Gastroesophageal sphincter (tissue), 4 donors: Measurements from ENCODE around the gene LONP2. TPM values are rescaled to one million over a fixed set of nuclear protein-coding genes. Genes with fewer than 3 reads are reported as not detected.

Source experiments
- ATAC-seq: fragments of 150-250 bp; one replicate; pipeline ENCODE4 v1.9.1; 2016; ENCODE audit warnings: mild to moderate bottlenecking, moderate library complexity
- H3K27ac ChIP-seq, 4 donors: fragments of 200-600 bp; sonication (generic) in 3 of 4; 1 replicate in 3 of 4; 2 replicates in 1 of 4; pipeline ENCODE4 v1.5.1; 2016 to 2019
- H3K27me3 ChIP-seq: fragments of 200-600 bp; sonication (generic); one replicate; pipeline ENCODE4 v1.5.1; 2019
- H3K36me3 ChIP-seq, 2 donors: fragments of 200-600 bp; sonication (generic); one replicate each; pipeline ENCODE4 v1.5.1; 2019; ENCODE audit warnings: control low read depth in 1 of 2
- H3K4me1 ChIP-seq, 3 donors: fragments of 200-600 bp; sonication (generic); 1 replicate in 2 of 3; 2 replicates in 1 of 3; pipeline ENCODE4 v1.5.1; 2016 to 2019; ENCODE audit warnings: control low read depth in 2 of 3
- H3K4me3 ChIP-seq, 2 donors: fragments of 200-600 bp; sonication (generic); one replicate each; pipeline ENCODE4 v1.5.1; 2019; ENCODE audit warnings: mild to moderate bottlenecking in 1 of 2, moderate library complexity in 1 of 2
- H3K9me3 ChIP-seq, 3 donors: fragments of 200-600 bp; sonication (generic); one replicate each; pipeline ENCODE4 v1.5.1; 2017 to 2019; ENCODE audit warnings: control low read depth in 2 of 3
- CTCF ChIP-seq, 4 experiments: fragments of 200-600 bp in 2 of 4; fragments of 450-650 bp in 2 of 4; sonication (generic) in 1 of 4; IDR thresholded peaks; one replicate each; pipeline ENCODE4 v1.5.1; 2017 to 2019; ENCODE audit warnings: antibody characterized with exemption in 4 of 4, mild to moderate bottlenecking in 2 of 4, moderate library complexity in 2 of 4
- EP300 ChIP-seq: sonication (generic); formaldehyde crosslinking; IDR thresholded peaks from one replicate; pipeline ENCODE4 v1.6.1; 2017; ENCODE audit warnings: antibody characterized with exemption, mild to moderate bottlenecking
- POLR2A ChIP-seq, 2 donors: fragments of 450-650 bp; IDR thresholded peaks; one replicate each; pipeline ENCODE4 v1.6.1; 2017; ENCODE audit warnings: antibody characterized with exemption in 2 of 2, mild to moderate bottlenecking in 2 of 2, moderate library complexity in 1 of 2
- POLR2AphosphoS5 ChIP-seq: sonication (generic); formaldehyde crosslinking; IDR thresholded peaks from one replicate; pipeline ENCODE4 v1.6.1; 2017; ENCODE audit warnings: antibody characterized with exemption
- WGBS, 2 donors: methylation state at CpG; one replicate each; pipeline ENCODE4 v1.1.5; 2018; ENCODE audit warnings: low coverage in 1 of 2; 5-methylcytosine and 5-hydroxymethylcytosine counted together
- total RNA-seq, 4 donors: library from RNA; depleted of rRNA; stranded (reverse); fragments of >200 nt; gene quantifications; one replicate each; pipeline ENCODE4 v1.1.0, GENCODE V29; 2016

Gene LONP2
- total RNA-seq, 4 donors from 2014 or later = 61.5 to 83.7 (median 72.3) TPM

DNA sequence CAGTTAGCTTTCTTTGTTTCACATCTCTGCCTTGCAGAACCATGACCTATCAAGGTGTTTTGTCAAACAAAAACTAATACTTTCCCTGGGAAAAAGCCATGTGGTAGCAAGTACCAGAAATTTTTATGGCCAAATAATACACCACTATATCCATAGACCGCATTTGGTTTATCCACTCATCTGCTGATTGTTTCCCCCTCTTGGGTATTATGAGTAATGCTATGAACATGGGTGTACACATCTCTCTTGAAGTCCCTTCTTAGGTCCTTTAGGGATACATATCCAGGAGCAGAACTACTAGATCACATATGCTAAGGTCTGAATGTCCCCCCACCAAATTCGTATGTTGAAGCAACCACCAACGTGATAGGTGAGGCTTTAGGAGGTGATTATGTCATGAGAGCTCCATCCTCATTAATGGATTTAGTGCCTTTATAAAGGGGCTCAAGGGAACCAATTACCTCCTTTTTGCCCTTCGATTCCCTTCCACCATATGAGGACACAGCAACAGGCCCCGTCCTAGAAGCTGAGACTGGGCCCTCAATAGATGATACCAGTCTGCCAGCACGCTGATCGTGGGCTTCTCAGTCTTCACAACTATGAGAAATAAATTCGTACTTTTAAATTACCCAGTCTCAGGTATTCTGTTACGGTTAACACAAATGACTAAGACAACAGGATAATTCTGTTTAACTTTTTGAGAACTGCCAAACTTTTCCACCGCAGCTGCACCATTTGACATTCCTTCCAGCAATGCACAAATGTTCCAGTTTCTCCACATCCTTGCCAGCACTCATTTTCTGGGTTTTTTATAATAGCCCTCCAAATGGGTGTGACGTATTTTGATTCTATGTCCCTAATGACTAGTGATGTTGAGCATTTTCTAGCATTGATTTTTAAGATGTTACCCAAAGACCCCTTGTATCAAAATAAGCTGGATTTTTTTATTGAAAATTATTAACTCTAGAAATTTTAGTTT lies 111.1 kb downstream of the LONP2 start:
- Histone ChIP-seq H3K36me3 (peaks cover 3 to 64% of the 10 kb centered on the region in 2 donors), H3K4me3 (no peak overlapping the region), H3K27ac (peak overlapping the region in 2 of 4 donors; percentile 14 to 17), H3K27me3 (no peaks in the 10 kb centered on the region), H3K9me3 (no peaks in the 10 kb centered on the region), H3K4me1 (peaks cover 0 to 39% (median 0%) of the 10 kb centered on the region in 3 donors)
- TF ChIP-seq POLR2AphosphoS5 (no peak), CTCF (IDR thresholded peaks at IDR 0.05) (peak in 1 of 4 experiments; percentile 1), POLR2A (IDR thresholded peaks at IDR 0.05) (no peak), EP300 (no peak)
- 72 to 81% methylated on average over 7 to 9 of the region's 11 CpGs for WGBS, 2 donors
- ATAC-seq = no peak

GRCh38 chr16:48356633-48357376 lies 112.7 kb downstream of the LONP2 start:
- no peak for ATAC-seq

DNA sequence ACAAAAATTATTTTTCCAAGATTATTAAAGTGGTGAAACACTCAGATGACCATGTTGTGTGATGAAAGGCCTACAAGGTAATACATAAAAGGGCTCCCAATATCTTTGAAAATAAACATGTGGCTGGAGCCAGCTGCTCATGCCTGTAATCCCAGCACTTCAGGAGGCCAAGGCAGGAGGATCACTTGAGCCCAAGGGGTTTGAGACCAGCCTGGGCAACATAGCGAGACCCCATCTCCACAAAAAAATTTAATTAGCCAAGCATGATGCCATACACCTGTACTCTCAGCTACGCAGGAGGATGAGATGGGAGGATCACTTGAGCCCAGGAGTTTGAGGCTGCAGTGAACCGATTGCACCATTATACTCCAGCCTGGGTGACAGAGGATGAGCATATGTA lies 114.3 kb downstream of the LONP2 start:
- H3K36me3 ChIP-seq = peaks cover 3 to 46% of the 10 kb centered on the region in 2 donors
- no peak overlapping the region for H3K27ac ChIP-seq
- H3K4me1 ChIP-seq = peaks cover 0 to 53% (median 0%) of the 10 kb centered on the region in 3 donors
- H3K4me3 ChIP-seq = no peak overlapping the region
- ATAC-seq = no peak
- TF ChIP-seq CTCF (IDR thresholded peaks at IDR 0.05) (no peak), POLR2AphosphoS5 (no peak), POLR2A (IDR thresholded peaks at IDR 0.05) (no peak), EP300 (no peak)
- H3K27me3 ChIP-seq = no peaks in the 10 kb centered on the region
- WGBS, 2 donors = 92 to 96% methylated on average over 3 of the region's 3 CpGs
- no peaks in the 10 kb centered on the region for H3K9me3 ChIP-seq

More at GRCh38 chr16:48356633-48357376, 112.7 kb downstream of the LONP2 start:
- Histone ChIP-seq H3K27ac (no peak overlapping the region), H3K4me1 (peaks cover 0 to 43% (median 0%) of the 10 kb centered on the region in 3 donors), H3K9me3 (no peaks in the 10 kb centered on the region), H3K27me3 (no peaks in the 10 kb centered on the region), H3K36me3 (peaks cover 3 to 54% of the 10 kb centered on the region in 2 donors), H3K4me3 (no peak overlapping the region)
- 76 to 84% methylated on average over 4 of the region's 4 CpGs for WGBS, 2 donors
- TF ChIP-seq POLR2A (IDR thresholded peaks at IDR 0.05) (no peak), POLR2AphosphoS5 (no peak), EP300 (no peak), CTCF (IDR thresholded peaks at IDR 0.05) (no peak)

- Histone ChIP-seq H3K36me3 (peaks cover 3 to 38% of the 10 kb centered on the region in 2 donors), H3K4me1 (peaks cover 1 to 63% (median 4%) of the 10 kb centered on the region in 3 donors), H3K27ac (no peak overlapping the region), H3K9me3 (no peaks in the 10 kb centered on the region), H3K27me3 (no peaks in the 10 kb centered on the region), H3K4me3 (no peak overlapping the region)
- TF ChIP-seq EP300 (no peak), POLR2A (IDR thresholded peaks at IDR 0.05) (no peak), POLR2AphosphoS5 (no peak), CTCF (IDR thresholded peaks at IDR 0.05) (no peak)
- ATAC-seq = no peak
- 94% methylated on average over 2 of the region's 2 CpGs for WGBS, 2 donors
Observed at GRCh38 chr16:48359983-48360382, 115.9 kb downstream of the LONP2 start.
